HEK293 (cell line): ENCODE results near the gene VDR.

Experiments used
- CTCF ChIA-PET: fragments of 350-600 bp; formaldehyde crosslinking; extraction: SDS; loops from one replicate; lab custom pipeline; 2021; ENCODE audit warnings: antibody characterized with exemption; lab: Yijun Ruan, JAX
- POLR2A ChIA-PET: fragments of 300-600 bp; formaldehyde crosslinking; extraction: SDS; loops from one replicate; lab custom pipeline; 2020; ENCODE audit warnings: antibody characterized with exemption, inconsistent platforms; lab: Yijun Ruan, JAX
- H3K27ac ChIP-seq: fragments of 200-500 bp; sonication (Bioruptor generic); 2 replicates; pipeline ENCODE4 v1.5.1; 2014; ENCODE audit warnings: low read depth, low read length, control low read depth, inconsistent platforms; ENCODE audit errors: extremely low read depth
- H3K36me3 ChIP-seq, 2 experiments: fragments of 200-500 bp in 1 of 2; sonication (Bioruptor generic) in 1 of 2; 1 replicate in 1 of 2; 2 replicates in 1 of 2; pipeline ENCODE4 v1.5.1; 2014 to 2017; ENCODE audit warnings: inconsistent platforms in 2 of 2, low read length in 2 of 2; ENCODE audit not compliant: control insufficient read depth in 2 of 2, insufficient read depth in 1 of 2
- H3K4me1 ChIP-seq: fragments of 200-500 bp; sonication (Bioruptor generic); 2 replicates; pipeline ENCODE4 v1.5.1; 2014; ENCODE audit warnings: mild to moderate bottlenecking, low read length, inconsistent platforms; ENCODE audit not compliant: control insufficient read depth, insufficient read depth
- H3K4me3 ChIP-seq: 2 replicates; pipeline ENCODE4 v1.5.1; 2011; ENCODE audit warnings: low read depth, mild to moderate bottlenecking, control low read depth, low read length, moderate library complexity
- H3K9me3 ChIP-seq: fragments of 200-500 bp; sonication (Bioruptor generic); 2 replicates; pipeline ENCODE4 v1.5.1; 2014; ENCODE audit warnings: low read depth, low read length, inconsistent platforms; ENCODE audit not compliant: control insufficient read depth, insufficient read depth
- BCL11A ChIP-seq: fragments of 450-650 bp; formaldehyde crosslinking; IDR thresholded peaks from 2 replicates; pipeline ENCODE4 v1.5.1; 2016; ENCODE audit warnings: low read depth, missing biosample characterization, missing genetic modification characterization
- BCL6B ChIP-seq: fragments of 450-650 bp; formaldehyde crosslinking; IDR thresholded peaks from 2 replicates; pipeline ENCODE4 v1.5.1; 2017; ENCODE audit warnings: missing biosample characterization, missing genetic modification characterization
- ELK4 ChIP-seq: IDR thresholded peaks from 2 replicates; pipeline ENCODE4 v1.6.1; 2011; ENCODE audit warnings: mild to moderate bottlenecking, low read depth, low read length, borderline replicate concordance
- HOXC10 ChIP-seq: sonication (generic); formaldehyde crosslinking; IDR thresholded peaks from 2 replicates; pipeline ENCODE4 v1.8.1; 2023; ENCODE audit warnings: mild to moderate bottlenecking, missing genetic modification reagents
- IKZF3 ChIP-seq: fragments of 450-650 bp; IDR thresholded peaks from 2 replicates; pipeline ENCODE4 v1.5.0; 2018; ENCODE audit warnings: missing biosample characterization, mild to moderate bottlenecking, missing genetic modification characterization, moderate library complexity
- INSM2 ChIP-seq: fragments of 450-650 bp; formaldehyde crosslinking; IDR thresholded peaks from 2 replicates; pipeline ENCODE4 v1.5.1; 2016; ENCODE audit warnings: missing biosample characterization, missing genetic modification characterization
- SETDB1 ChIP-seq: IDR thresholded peaks from one replicate; pipeline ENCODE4 v1.6.1; 2017; ENCODE audit warnings: mild to moderate bottlenecking, low read length, moderate library complexity, mixed read lengths; ENCODE audit not compliant: insufficient read length
- TCF7L2 ChIP-seq: IDR thresholded peaks from 2 replicates; pipeline ENCODE4 v1.6.1; 2011; ENCODE audit warnings: low read depth, mild to moderate bottlenecking, inconsistent platforms, low read length, moderate library complexity, borderline replicate concordance
- TRIM28 ChIP-seq: IDR thresholded peaks from 2 replicates; pipeline ENCODE4 v1.6.1; 2011; ENCODE audit warnings: low read length, control low read depth, borderline replicate concordance
- ZBTB17 ChIP-seq: fragments of 450-650 bp; formaldehyde crosslinking; IDR thresholded peaks from 2 replicates; pipeline ENCODE4 v1.5.1; 2016; ENCODE audit warnings: missing biosample characterization, missing genetic modification characterization
- ZBTB8A ChIP-seq: fragments of 450-650 bp; formaldehyde crosslinking; IDR thresholded peaks from 2 replicates; pipeline ENCODE4 v1.5.1; 2016; ENCODE audit warnings: missing biosample characterization, missing genetic modification characterization
- ZNF114 ChIP-seq: fragments of 450-650 bp; formaldehyde crosslinking; IDR thresholded peaks from 2 replicates; pipeline ENCODE4 v1.5.0; 2017; ENCODE audit warnings: missing biosample characterization, missing genetic modification characterization
- ZNF133 ChIP-seq: fragments of 450-650 bp; formaldehyde crosslinking; IDR thresholded peaks from 2 replicates; pipeline ENCODE4 v1.5.1; 2016; ENCODE audit warnings: missing biosample characterization, missing genetic modification characterization
- ZNF146 ChIP-seq: fragments of 450-650 bp; formaldehyde crosslinking; IDR thresholded peaks from 2 replicates; pipeline ENCODE4 v1.5.1; 2016; ENCODE audit warnings: missing biosample characterization, missing genetic modification characterization
- ZNF155 ChIP-seq: fragments of 450-650 bp; formaldehyde crosslinking; IDR thresholded peaks from 2 replicates; pipeline ENCODE4 v1.5.1; 2016; ENCODE audit warnings: missing biosample characterization, missing genetic modification characterization
- ZNF157 ChIP-seq: fragments of 450-650 bp; formaldehyde crosslinking; IDR thresholded peaks from 2 replicates; pipeline ENCODE4 v1.5.1; 2016; ENCODE audit warnings: missing biosample characterization, missing genetic modification characterization
- ZNF211 ChIP-seq: fragments of 450-650 bp; formaldehyde crosslinking; IDR thresholded peaks from 2 replicates; pipeline ENCODE4 v1.5.1; 2016; ENCODE audit warnings: low read depth, missing biosample characterization, missing genetic modification characterization
- ZNF239 ChIP-seq: fragments of 450-650 bp; formaldehyde crosslinking; IDR thresholded peaks from 2 replicates; pipeline ENCODE4 v1.5.1; 2016; ENCODE audit warnings: missing biosample characterization, missing genetic modification characterization
- ZNF26 ChIP-seq: fragments of 450-650 bp; formaldehyde crosslinking; IDR thresholded peaks from 2 replicates; pipeline ENCODE4 v1.5.1; 2016; ENCODE audit warnings: missing biosample characterization, missing genetic modification characterization
- ZNF335 ChIP-seq: fragments of 450-650 bp; formaldehyde crosslinking; conservative IDR thresholded peaks from 2 replicates; pipeline ENCODE4 v1.5.1; 2016; ENCODE audit warnings: missing biosample characterization, missing genetic modification characterization
- ZNF423 ChIP-seq: fragments of 450-650 bp; formaldehyde crosslinking; IDR thresholded peaks from 2 replicates; pipeline ENCODE4 v1.5.1; 2016; ENCODE audit warnings: missing biosample characterization, missing genetic modification characterization
- ZNF529 ChIP-seq: fragments of 450-650 bp; formaldehyde crosslinking; IDR thresholded peaks from 2 replicates; pipeline ENCODE4 v1.5.1; 2017; ENCODE audit warnings: missing genetic modification characterization, missing biosample characterization; ENCODE audit not compliant: insufficient replicate concordance
- ZNF600 ChIP-seq: fragments of 450-650 bp; formaldehyde crosslinking; IDR thresholded peaks from 2 replicates; pipeline ENCODE4 v1.5.1; 2016; ENCODE audit warnings: missing biosample characterization, missing genetic modification characterization
- ZNF658 ChIP-seq: fragments of 450-650 bp; formaldehyde crosslinking; IDR thresholded peaks from 2 replicates; pipeline ENCODE4; 2016; ENCODE audit warnings: missing biosample characterization, missing genetic modification characterization
- ZNF747 ChIP-seq: fragments of 450-650 bp; formaldehyde crosslinking; IDR thresholded peaks from 2 replicates; pipeline ENCODE4 v1.5.1; 2016; ENCODE audit warnings: missing biosample characterization, missing genetic modification characterization
- ZNF76 ChIP-seq: fragments of 450-650 bp; formaldehyde crosslinking; IDR thresholded peaks from 2 replicates; pipeline ENCODE4; 2016; ENCODE audit warnings: low read depth, missing biosample characterization, missing genetic modification characterization, borderline replicate concordance
- ZNF776 ChIP-seq: fragments of 450-650 bp; formaldehyde crosslinking; IDR thresholded peaks from 2 replicates; pipeline ENCODE4 v1.5.0; 2017; ENCODE audit warnings: missing biosample characterization, missing genetic modification characterization, borderline replicate concordance
- ZNF843 ChIP-seq: fragments of 450-650 bp; formaldehyde crosslinking; IDR thresholded peaks from 2 replicates; pipeline ENCODE4 v1.5.1; 2016; ENCODE audit warnings: missing biosample characterization, missing genetic modification characterization

Gene VDR

GRCh38 chr12:47920913-47921312, 16.1 kb upstream of the VDR start:
- CTCF ChIA-PET: interaction anchor here (0.7 kb wide), 1 partner anchor 29 kb away, joined by 3 read pairs; no protein-coding TSS in a partner anchor
- Histone ChIP-seq H3K36me3 (no peaks in the 10 kb centered on the region), H3K4me1 (no peaks in the 10 kb centered on the region), H3K27ac (no peak overlapping the region), H3K4me3 (no peak overlapping the region), H3K9me3 (no peaks in the 10 kb centered on the region)
- POLR2A ChIA-PET: no interaction called here
- TF ChIP-seq ZNF211 (tag by site-specific recombination) (no peak), SETDB1 (no peak), IKZF3 (tag by site-specific recombination) (no peak), ZBTB8A (tag by site-specific recombination) (no peak), ZNF114 (tag by site-specific recombination) (no peak), BCL11A (no peak), ZBTB17 (no peak), HOXC10 (no peak), ZNF26 (no peak), ZNF423 (tag by site-specific recombination) (no peak), INSM2 (tag by site-specific recombination) (no peak), ZNF239 (no peak), ZNF529 (tag by site-specific recombination) (no peak), ZNF776 (no peak), ZNF335 (tag by site-specific recombination) (no peak), ZNF155 (no peak), TCF7L2 (no peak)
- TF ChIP-seq, all 188 proteins: peak for 0

GRCh38 chr12:47913081-47913480, 8.3 kb upstream of the VDR start:
- H3K4me1 ChIP-seq: no peaks in the 10 kb centered on the region
- no peaks in the 10 kb centered on the region for H3K36me3 ChIP-seq
- TF ChIP-seq ZNF600 (tag by site-specific recombination) (no peak), TRIM28 (no peak)
- no peak overlapping the region for H3K27ac ChIP-seq
- POLR2A ChIA-PET: interaction anchor here (1.2 kb wide), 1 partner anchor 8 kb away, joined by 5 read pairs; the partner anchor contains the start of gene VDR
- no peak overlapping the region for H3K4me3 ChIP-seq
- no peaks in the 10 kb centered on the region for H3K9me3 ChIP-seq
- CTCF ChIA-PET: interaction anchor here (0.6 to 2.5 kb wide), 4 partner anchors 8 to 75 kb away, joined by 3 to 13 read pairs (median 4); partner anchors contain the start of gene VDR

- Histone ChIP-seq H3K9me3 (no peaks in the 10 kb centered on the region), H3K4me3 (no peak overlapping the region), H3K4me1 (no peaks in the 10 kb centered on the region), H3K36me3 (no peaks in the 10 kb centered on the region), H3K27ac (no peak overlapping the region)
- ChIA-PET POLR2A (interaction anchor here (1.2 kb wide), 1 partner anchor 8 kb away, joined by 5 read pairs; the partner anchor contains the start of gene VDR), CTCF (interaction anchor here (1.1 to 2.5 kb wide), 2 partner anchors 8 to 37 kb away, joined by 4 to 13 read pairs; partner anchors contain the start of gene VDR)
- no peak for TF ChIP-seq ZNF157 (tag by site-specific recombination)
- TF ChIP-seq BCL6B (tag by site-specific recombination): no peak
- no peak for TF ChIP-seq ZNF658 (tag by site-specific recombination)
- TF ChIP-seq ZNF133 (tag by site-specific recombination): no peak
- TF ChIP-seq ZNF747 (tag by site-specific recombination): no peak
- no peak for TF ChIP-seq ZNF76 (tag by site-specific recombination)
- TF ChIP-seq ELK4: no peak
- no peak for TF ChIP-seq ZNF843 (tag by site-specific recombination)
- no peak for TF ChIP-seq ZNF146
Measured at GRCh38 chr12:47912556-47912955, 7.8 kb upstream of the VDR start.
